Ishikawa (cell line): ENCODE measurements around the gene EXOSC9.

Source experiments
- CEBPB ChIP-seq: IDR thresholded peaks from 2 replicates; pipeline ENCODE4 v1.6.1; 2012
- CREB1 ChIP-seq: IDR thresholded peaks from 2 replicates; pipeline ENCODE4 v1.6.1; 2012; ENCODE audit warnings: low read depth
- EGR1 ChIP-seq: IDR thresholded peaks from 2 replicates; pipeline ENCODE4 v1.6.1; 2012
- EP300 ChIP-seq: IDR thresholded peaks from 2 replicates; pipeline ENCODE4 v1.6.1; 2012; ENCODE audit warnings: borderline replicate concordance
- FOXM1 ChIP-seq: IDR thresholded peaks from 2 replicates; pipeline ENCODE4 v1.6.1; 2012; ENCODE audit warnings: low read depth, borderline replicate concordance
- NFIC ChIP-seq: IDR thresholded peaks from 2 replicates; pipeline ENCODE4 v1.6.1; 2012
- RAD21 ChIP-seq: IDR thresholded peaks from 2 replicates; pipeline ENCODE4 v1.6.1; 2012; ENCODE audit warnings: low read depth
- TAF1 ChIP-seq: IDR thresholded peaks from 2 replicates; pipeline ENCODE4 v1.6.1; 2012; ENCODE audit warnings: low read depth, mild to moderate bottlenecking
- TCF12 ChIP-seq: IDR thresholded peaks from 2 replicates; pipeline ENCODE4 v1.6.1; 2012; ENCODE audit warnings: low read depth
- TEAD4 ChIP-seq: IDR thresholded peaks from 2 replicates; pipeline ENCODE4 v1.6.1; 2012
- YY1 ChIP-seq: IDR thresholded peaks from 2 replicates; pipeline ENCODE4 v1.6.1; 2012; ENCODE audit warnings: low read depth
- ZBTB7A ChIP-seq: IDR thresholded peaks from 2 replicates; pipeline ENCODE4 v1.6.1; 2012; ENCODE audit warnings: low read depth
- TF ChIP-seq, protein P1 (sequence below): IDR thresholded peaks from 2 replicates; pipeline ENCODE4 v1.6.1; 2012
- TF ChIP-seq, protein P2 (sequence below): IDR thresholded peaks from 2 replicates; pipeline ENCODE4 v1.6.1; 2012
- TF ChIP-seq, protein P3 (sequence below): IDR thresholded peaks from 2 replicates; pipeline ENCODE4 v1.6.1; 2012; ENCODE audit warnings: low read depth, mild to moderate bottlenecking

EXOSC9 gene

DNA sequence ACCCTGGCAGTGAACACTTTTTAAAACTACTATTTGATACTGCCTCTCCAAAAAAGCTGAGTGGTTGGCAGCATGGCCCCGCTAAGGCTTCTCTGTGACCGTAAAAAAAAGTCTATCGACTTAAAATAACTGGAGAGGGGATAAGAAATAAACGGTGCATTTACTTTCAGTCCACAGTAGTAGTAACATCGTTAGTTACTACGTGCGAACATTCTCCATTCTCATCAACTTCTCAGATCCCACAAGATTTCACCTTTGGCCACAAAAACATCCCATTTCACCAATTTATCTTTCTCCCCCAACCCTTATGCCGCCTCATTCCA, 524 bp upstream of the EXOSC9 start:
- TF ChIP-seq NFIC (no peak), TAF1 (no peak), FOXM1 (no peak), EP300 (no peak), RAD21 (no peak), EGR1 (no peak), TEAD4 (no peak), CREB1 (no peak), CEBPB (no peak), ZBTB7A (no peak)
- TF ChIP-seq, protein P1, sequence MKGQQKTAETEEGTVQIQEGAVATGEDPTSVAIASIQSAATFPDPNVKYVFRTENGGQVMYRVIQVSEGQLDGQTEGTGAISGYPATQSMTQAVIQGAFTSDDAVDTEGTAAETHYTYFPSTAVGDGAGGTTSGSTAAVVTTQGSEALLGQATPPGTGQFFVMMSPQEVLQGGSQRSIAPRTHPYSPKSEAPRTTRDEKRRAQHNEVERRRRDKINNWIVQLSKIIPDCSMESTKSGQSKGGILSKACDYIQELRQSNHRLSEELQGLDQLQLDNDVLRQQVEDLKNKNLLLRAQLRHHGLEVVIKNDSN = no peak
- TF ChIP-seq, protein P2, sequence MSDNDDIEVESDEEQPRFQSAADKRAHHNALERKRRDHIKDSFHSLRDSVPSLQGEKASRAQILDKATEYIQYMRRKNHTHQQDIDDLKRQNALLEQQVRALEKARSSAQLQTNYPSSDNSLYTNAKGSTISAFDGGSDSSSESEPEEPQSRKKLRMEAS = no peak

DNA sequence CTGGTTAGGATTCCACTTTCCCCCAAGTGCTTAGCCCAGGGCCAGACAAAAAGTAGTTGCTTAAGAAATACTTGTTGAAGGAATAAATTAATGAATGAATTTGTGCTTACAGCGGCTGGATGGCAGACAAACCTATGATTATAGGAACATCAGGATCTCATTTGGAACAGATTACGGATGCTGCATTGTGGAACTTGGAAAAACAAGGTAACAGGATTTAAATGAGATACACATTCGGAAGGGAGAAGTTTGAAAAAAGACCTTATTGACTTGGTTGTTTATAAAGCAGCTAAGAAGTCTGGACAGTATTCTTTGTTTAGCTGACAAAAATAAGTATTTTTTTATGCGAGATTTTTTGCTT, 572 bp downstream of the EXOSC9 start:
- TF ChIP-seq RAD21 (no peak), YY1 (no peak), TEAD4 (no peak), TAF1 (no peak), CREB1 (no peak), ZBTB7A (no peak), EP300 (no peak), NFIC (no peak), EGR1 (no peak), CEBPB (no peak), TCF12 (no peak), FOXM1 (no peak)
- TF ChIP-seq, protein P1 = no peak
- TF ChIP-seq, protein P3, sequence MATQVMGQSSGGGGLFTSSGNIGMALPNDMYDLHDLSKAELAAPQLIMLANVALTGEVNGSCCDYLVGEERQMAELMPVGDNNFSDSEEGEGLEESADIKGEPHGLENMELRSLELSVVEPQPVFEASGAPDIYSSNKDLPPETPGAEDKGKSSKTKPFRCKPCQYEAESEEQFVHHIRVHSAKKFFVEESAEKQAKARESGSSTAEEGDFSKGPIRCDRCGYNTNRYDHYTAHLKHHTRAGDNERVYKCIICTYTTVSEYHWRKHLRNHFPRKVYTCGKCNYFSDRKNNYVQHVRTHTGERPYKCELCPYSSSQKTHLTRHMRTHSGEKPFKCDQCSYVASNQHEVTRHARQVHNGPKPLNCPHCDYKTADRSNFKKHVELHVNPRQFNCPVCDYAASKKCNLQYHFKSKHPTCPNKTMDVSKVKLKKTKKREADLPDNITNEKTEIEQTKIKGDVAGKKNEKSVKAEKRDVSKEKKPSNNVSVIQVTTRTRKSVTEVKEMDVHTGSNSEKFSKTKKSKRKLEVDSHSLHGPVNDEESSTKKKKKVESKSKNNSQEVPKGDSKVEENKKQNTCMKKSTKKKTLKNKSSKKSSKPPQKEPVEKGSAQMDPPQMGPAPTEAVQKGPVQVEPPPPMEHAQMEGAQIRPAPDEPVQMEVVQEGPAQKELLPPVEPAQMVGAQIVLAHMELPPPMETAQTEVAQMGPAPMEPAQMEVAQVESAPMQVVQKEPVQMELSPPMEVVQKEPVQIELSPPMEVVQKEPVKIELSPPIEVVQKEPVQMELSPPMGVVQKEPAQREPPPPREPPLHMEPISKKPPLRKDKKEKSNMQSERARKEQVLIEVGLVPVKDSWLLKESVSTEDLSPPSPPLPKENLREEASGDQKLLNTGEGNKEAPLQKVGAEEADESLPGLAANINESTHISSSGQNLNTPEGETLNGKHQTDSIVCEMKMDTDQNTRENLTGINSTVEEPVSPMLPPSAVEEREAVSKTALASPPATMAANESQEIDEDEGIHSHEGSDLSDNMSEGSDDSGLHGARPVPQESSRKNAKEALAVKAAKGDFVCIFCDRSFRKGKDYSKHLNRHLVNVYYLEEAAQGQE = no peak
- TF ChIP-seq, protein P2 = no peak

DNA sequence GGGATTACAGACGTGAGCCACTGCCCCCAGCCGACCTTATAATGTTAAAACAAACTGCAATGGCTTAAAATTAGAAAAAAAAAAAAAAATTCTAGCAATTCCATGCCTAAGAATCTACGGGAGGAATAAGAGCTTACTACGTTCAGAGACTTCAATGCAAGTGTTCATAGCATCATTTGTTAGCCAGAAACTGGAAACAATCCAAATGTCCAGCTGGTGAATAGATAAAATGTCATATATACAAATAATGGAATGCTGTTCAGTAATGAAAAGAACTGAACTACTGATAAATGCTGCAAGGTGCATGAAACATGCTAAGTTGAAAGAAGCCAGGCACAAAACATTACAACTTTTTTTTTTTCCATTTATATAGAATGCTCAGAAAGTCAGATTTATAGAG, 5.3 kb downstream of the EXOSC9 start:
- TF ChIP-seq, protein P2 = no peak
- no peak for TF ChIP-seq EGR1
- TF ChIP-seq CEBPB = no peak
- TF ChIP-seq CREB1 = no peak
- TF ChIP-seq, protein P3 = no peak
- no peak for TF ChIP-seq ZBTB7A
- TF ChIP-seq, protein P1 = no peak
- no peak for TF ChIP-seq TAF1
- no peak for TF ChIP-seq FOXM1
- TF ChIP-seq NFIC = no peak
- TF ChIP-seq TEAD4 = no peak
- TF ChIP-seq RAD21 = no peak
- TF ChIP-seq TCF12 = no peak
- no peak for TF ChIP-seq YY1
- no peak for TF ChIP-seq EP300

DNA sequence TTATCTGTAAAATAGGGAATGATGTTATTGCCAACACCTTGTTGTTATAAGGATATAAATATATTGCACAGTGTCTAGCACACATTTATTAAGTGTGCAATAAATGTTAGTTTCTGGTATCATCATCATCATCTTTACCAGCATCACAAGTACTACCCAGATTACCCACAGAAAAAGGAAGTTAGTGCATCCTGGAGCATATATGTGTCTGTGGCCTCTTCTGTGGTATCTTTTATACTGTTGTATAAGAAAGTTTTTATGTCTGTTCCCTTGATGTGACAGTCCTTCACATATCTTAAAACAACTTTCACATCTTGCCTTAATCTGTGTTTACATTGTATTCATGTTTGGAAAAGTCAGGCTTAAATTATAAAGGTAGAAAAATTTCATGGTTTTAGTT, 10.0 kb downstream of the EXOSC9 start:
- TF ChIP-seq ZBTB7A (no peak), TAF1 (no peak), FOXM1 (no peak), TEAD4 (no peak), CREB1 (no peak), CEBPB (no peak), EGR1 (no peak), RAD21 (no peak), EP300 (no peak), NFIC (no peak), TCF12 (no peak), YY1 (no peak)
- TF ChIP-seq, protein P1 = no peak
- TF ChIP-seq, protein P2 = no peak

DNA sequence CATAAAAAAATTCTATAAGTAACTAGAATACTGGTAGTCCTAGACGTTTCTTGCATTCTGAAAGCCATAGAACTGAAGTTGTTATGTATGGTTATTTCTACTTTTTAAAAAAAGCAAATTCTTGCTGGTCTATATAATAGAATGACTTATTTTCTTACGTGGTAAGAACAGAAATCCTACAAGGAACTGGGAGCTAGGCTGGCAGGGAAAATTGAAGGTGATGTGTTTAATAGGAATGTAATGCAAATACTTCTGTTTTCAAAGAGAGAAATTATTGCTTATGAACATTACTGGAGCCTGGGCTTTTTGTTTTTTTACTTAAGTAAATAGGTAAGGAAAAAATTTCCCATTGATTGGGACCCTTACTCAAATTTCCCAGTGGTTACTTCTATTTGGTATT, 13.6 kb downstream of the EXOSC9 start:
- no peak for TF ChIP-seq FOXM1
- no peak for TF ChIP-seq TCF12
- TF ChIP-seq, protein P1 = no peak
- no peak for TF ChIP-seq NFIC
- no peak for TF ChIP-seq RAD21
- no peak for TF ChIP-seq CREB1
- no peak for TF ChIP-seq TEAD4
- TF ChIP-seq, protein P3 = no peak
- no peak for TF ChIP-seq EGR1
- TF ChIP-seq ZBTB7A = no peak
- TF ChIP-seq EP300 = no peak
